ENCODE results near the gene ZNF217.

The ZNF217 gene

GRCh38 chr20:53582574-53583351, 10.9 kb downstream of the ZNF217 start:
- no peak overlapping the region for H3K4me3 ChIP-seq (ENCODE audit: control insufficient read depth, low read depth, low read length)
- TF ChIP-seq, protein P1, sequence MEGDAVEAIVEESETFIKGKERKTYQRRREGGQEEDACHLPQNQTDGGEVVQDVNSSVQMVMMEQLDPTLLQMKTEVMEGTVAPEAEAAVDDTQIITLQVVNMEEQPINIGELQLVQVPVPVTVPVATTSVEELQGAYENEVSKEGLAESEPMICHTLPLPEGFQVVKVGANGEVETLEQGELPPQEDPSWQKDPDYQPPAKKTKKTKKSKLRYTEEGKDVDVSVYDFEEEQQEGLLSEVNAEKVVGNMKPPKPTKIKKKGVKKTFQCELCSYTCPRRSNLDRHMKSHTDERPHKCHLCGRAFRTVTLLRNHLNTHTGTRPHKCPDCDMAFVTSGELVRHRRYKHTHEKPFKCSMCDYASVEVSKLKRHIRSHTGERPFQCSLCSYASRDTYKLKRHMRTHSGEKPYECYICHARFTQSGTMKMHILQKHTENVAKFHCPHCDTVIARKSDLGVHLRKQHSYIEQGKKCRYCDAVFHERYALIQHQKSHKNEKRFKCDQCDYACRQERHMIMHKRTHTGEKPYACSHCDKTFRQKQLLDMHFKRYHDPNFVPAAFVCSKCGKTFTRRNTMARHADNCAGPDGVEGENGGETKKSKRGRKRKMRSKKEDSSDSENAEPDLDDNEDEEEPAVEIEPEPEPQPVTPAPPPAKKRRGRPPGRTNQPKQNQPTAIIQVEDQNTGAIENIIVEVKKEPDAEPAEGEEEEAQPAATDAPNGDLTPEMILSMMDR (conservative IDR thresholded peaks at IDR 0.05; ENCODE audit: control insufficient read depth, insufficient read depth, low read depth, low read length), result no peak
- peak; percentile 98 for DNase-seq (ENCODE audit: low read depth)

GRCh38 chr20:53582251-53582570, 11.4 kb downstream of the ZNF217 start:
- H3K4me3 ChIP-seq (ENCODE audit: control insufficient read depth, low read depth, low read length), result no peak overlapping the region
- no peak for DNase-seq (ENCODE audit: low read depth)

DNA sequence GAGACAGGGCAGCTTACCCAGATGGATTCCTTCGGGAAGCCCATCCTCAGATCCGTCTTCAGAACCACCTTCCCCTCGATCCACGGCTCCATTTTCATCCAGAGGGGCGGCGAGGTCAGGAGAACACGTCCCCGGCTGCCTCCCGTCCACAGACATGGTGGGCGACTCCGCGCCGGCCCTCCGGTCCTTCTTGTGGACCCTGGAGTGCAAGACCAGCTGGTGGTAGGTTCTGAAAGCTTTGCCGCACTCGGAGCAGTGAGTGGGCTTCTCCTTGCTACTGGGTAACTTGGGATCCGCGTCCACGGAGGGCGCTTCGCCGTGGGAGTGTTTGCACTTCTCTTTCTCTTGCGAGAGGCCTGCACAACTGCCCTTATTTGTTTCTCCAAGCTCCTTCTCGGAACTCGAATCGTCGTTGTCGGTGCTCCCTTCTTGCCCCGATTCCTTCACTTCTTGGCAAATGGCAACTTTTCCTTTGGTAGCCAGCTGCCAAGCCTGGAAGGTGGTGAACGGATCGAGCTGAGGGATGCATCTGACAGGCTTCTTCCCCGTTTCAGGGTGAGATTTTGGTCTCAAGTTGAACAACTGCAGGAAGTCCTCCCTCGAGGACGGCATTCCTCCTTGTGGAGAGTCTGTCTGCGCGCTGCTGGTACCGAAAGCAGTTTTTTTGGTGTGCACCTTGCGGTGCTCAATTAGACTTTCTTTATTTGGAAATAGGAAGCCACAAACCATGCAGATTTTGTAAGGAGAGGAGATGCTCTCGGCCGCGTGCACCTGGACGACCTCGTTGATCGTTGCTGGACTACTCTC, 12.0 kb downstream of the ZNF217 start:
- TF ChIP-seq, protein P1 (conservative IDR thresholded peaks at IDR 0.05; ENCODE audit: control insufficient read depth, insufficient read depth, low read depth, low read length), result no peak
- DNase-seq (ENCODE audit: low read depth), result no peak
- H3K4me3 ChIP-seq (ENCODE audit: control insufficient read depth, low read depth, low read length), result peak overlapping the region; percentile 16

More at GRCh38 chr20:53582251-53582570, 11.4 kb downstream of the ZNF217 start:
- TF ChIP-seq, protein P1 (conservative IDR thresholded peaks at IDR 0.05; ENCODE audit: control insufficient read depth, insufficient read depth, low read depth, low read length), result no peak

GRCh38 chr20:53580376-53581111, 13.1 kb downstream of the ZNF217 start:
- DNase-seq (ENCODE audit: low read depth), result no peak
- H3K4me3 ChIP-seq (ENCODE audit: control insufficient read depth, low read depth, low read length), result peak overlapping the region; percentile 3
- TF ChIP-seq, protein P1 (conservative IDR thresholded peaks at IDR 0.05; ENCODE audit: control insufficient read depth, insufficient read depth, low read depth, low read length), result peak; percentile 8

GRCh38 chr20:53579581-53580375, 13.9 kb downstream of the ZNF217 start:
- peak; percentile 85 for DNase-seq (ENCODE audit: low read depth)
- no peak overlapping the region for H3K4me3 ChIP-seq (ENCODE audit: control insufficient read depth, low read depth, low read length)
- TF ChIP-seq, protein P1 (conservative IDR thresholded peaks at IDR 0.05; ENCODE audit: control insufficient read depth, insufficient read depth, low read depth, low read length), result no peak

GRCh38 chr20:53579266-53579580, 14.4 kb downstream of the ZNF217 start:
- no peak for DNase-seq (ENCODE audit: low read depth)
- no peak overlapping the region for H3K4me3 ChIP-seq (ENCODE audit: control insufficient read depth, low read depth, low read length)
- TF ChIP-seq, protein P1 (conservative IDR thresholded peaks at IDR 0.05; ENCODE audit: control insufficient read depth, insufficient read depth, low read depth, low read length), result no peak

Data from fibroblast of mammary gland (primary cell).